Stimulated activated CD4-positive, alpha-beta T cell treated with anti-CD3 and anti-CD28 coated beads, Interleukin-2, amount 100 ng/mL, for 4 hours (primary cell): Measurements from ENCODE around the gene NFATC2.

Experiments
- DNase-seq: peaks from one replicate; pipeline ENCODE4 v3.0.0-alpha.2; 2020; ENCODE audit warnings: low read depth

NFATC2 gene

GRCh38 chr20:51536116-51537069 is 6.1 kb downstream of the NFATC2 start:
- DNase-seq: no peak

DNA sequence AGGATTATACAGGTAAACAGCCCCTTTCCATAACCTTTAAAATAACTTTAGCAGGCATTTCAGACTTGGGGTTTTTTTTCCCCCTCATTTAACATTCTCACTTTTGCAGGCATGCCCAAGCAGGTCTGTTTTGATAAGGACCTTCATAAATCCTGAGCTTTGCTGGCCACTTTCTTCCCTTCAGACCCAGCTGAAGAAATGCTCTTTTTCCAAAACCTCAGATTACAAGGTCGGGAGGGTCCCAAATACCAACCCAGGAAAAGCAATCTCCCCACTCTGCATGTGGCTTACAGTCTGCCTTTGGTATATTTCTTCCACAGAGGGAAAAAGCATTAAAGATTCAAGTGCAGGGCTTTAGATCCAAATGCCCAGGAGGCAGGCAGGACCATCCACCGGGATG is 6.8 kb downstream of the NFATC2 start:
- DNase-seq: no peak

DNA sequence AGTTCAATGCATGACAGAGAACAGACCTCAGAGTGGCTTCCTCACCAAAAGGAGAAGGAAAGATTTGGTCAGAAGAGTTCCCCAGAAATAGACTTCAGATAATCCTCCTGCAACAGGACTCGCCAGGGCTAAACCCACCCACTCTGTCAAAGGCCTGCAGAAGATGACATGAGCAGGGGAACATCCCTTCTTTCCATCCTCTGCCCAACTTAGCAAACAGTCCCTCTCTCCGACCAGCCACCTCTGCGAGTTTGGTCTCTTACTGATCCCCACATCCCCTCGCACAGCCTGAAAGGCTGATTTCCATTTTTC is 7.5 kb downstream of the NFATC2 start:
- DNase-seq: no peak

DNA sequence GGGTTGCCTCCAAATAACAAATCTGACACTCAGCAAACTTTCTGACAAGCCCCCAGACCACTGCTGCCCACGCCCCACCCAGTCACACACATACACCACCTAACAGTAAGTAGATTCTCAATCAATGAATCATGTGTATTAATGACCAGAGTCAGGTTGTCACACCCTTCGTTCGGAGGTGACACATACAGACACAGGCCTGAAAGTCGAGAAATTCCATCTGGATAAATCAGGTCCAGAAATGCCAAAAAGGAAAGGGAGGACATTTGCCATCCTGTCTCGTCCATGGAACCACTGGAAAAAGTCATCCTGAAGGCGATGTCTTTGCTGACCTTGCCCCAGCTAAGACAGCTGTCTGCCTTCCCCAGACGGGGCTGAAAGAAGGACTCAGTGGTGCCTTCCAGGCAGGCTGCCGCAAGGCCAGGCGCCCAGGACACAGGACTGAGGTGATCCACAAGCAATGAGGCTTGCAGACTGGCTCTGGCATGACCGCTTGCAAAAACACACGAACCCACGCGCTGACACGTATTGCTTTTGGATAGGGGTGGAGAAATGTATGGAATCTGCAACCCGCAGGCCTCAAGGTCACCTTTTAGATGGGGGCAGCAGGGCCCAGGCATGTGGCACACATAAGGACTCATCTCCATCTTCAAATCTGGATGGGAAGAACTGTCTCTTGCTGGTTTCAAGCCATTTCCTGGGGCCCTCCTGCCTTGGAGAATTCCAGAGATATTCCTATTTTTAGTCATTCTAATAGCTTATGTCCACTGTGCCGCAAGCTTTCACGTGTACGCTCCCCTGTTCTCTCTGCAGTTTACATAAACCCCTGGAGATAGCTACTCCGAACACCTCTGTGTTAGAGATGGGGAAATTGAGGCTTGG is 9.0 kb downstream of the NFATC2 start:
- DNase-seq: no peak

DNA sequence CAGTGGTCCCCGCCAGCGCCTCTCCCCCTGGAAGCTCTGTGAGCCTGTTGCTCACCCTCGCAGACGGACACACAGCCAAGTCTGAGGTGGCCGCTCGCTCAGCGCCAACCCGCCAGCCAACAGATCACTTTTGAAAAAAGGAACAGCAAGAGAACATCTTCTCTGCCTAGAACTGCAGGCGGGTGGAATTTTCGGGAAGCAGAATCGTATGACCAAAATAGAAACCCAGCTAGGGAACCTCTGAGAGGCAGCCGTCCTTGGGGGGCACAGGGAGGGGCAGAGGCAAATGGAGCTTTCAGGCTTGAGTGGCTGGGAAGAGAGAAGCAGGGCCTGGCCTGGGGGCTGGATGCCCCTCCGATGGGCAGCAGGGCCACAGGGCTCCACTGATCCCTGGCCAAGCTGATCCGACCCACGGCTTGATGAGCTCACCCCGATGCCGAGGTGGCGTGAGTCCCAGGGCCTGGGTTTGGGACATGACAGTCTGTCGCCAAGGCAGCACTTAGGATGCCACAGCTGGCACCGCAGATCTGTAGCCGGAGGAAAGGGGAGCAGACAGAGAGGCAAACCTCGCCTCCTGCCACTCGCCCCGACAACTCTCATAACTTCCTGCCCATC is 9.8 kb downstream of the NFATC2 start:
- DNase-seq: no peak

DNA sequence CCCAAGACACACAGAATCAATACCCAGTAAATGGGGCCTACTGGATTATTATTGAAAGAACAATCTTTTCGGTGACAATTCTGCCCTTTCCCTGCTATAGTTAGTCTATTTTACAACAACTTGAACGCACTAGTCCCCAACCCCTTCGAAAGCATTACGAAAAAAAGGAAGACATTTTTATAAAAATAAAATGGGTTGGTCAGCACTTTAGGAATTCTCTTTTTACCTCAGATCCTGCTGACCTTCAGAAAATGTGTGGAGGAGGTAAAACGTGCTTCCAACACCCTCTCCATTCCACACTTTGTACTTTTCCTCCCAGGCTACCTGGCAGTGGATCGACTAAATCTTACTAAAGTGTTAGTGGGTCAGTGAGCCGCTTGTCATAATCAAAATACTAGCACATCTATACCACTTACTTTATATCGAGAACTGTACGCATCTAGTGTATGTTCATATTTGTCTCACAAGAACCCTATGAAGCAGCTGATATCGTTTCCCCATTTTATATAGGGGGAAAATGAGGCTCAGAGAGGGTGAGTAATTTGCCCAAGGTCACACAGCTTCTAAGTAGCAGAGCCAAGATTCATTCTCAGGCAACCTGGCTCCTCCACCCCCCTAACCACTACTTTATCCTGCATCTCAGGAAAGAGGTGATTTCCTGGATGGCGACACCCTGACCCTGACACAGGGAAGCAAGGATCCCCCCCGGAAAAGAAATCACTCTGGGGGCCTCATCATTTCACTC is 10.6 kb downstream of the NFATC2 start:
- DNase-seq: no peak

DNA sequence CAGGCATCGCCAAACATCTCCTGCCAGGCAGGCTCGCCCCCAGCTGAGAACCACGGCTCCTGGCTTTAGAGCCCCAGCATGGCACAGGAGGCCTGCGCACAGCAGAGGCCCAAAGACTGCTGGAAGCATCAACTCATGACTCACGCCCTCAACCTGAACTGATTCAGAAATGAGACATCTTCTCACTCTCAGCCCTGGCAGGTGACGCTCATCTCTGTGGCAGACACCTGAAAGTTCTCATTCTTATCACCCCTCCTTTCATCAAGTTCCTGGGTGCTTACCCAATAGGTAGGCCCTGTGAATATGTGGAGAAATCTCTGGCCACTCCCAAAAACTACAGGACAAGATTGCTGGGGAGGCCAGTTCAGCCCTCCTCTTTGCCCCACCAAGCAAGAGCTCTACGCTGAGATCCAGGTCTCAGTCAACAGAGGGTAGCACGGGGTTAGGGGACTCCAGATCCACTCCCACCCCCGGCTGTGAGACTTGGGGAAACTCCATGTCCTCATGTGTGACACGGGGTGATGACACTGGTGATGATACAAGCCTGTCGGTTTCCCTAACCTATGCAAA is 11.3 kb downstream of the NFATC2 start:
- peak; percentile 73 for DNase-seq

DNA sequence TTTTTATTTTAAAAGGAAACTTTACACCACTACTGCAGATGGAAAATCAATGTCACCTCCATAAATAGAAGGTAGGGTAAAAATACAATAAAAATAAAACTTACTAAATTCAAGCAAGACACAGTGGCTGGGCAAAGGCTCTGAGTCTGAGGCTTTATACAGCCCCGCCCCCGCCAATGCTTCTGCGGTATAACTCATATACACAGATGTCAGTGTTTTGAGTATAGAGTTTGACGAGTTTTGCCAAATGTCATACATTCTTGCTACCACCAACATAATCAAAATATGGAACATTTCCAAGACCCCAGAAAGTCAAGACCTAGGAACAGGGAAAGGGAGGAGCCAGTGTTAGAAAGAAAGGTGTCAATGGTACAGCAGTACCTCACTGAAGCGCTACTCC is 12.8 kb downstream of the NFATC2 start:
- DNase-seq: peak; percentile 68

GRCh38 chr20:51529081-51529681 is 13.3 kb downstream of the NFATC2 start:
- DNase-seq: no peak

GRCh38 chr20:51528263-51529027 is 14.1 kb downstream of the NFATC2 start:
- peak; percentile 67 for DNase-seq

- no peak for DNase-seq
These were observed 15.8 kb downstream of the NFATC2 start for GRCh38 chr20:51526754-51527153.

GRCh38 chr20:51526106-51526470 is 16.4 kb downstream of the NFATC2 start:
- DNase-seq: no peak

DNA sequence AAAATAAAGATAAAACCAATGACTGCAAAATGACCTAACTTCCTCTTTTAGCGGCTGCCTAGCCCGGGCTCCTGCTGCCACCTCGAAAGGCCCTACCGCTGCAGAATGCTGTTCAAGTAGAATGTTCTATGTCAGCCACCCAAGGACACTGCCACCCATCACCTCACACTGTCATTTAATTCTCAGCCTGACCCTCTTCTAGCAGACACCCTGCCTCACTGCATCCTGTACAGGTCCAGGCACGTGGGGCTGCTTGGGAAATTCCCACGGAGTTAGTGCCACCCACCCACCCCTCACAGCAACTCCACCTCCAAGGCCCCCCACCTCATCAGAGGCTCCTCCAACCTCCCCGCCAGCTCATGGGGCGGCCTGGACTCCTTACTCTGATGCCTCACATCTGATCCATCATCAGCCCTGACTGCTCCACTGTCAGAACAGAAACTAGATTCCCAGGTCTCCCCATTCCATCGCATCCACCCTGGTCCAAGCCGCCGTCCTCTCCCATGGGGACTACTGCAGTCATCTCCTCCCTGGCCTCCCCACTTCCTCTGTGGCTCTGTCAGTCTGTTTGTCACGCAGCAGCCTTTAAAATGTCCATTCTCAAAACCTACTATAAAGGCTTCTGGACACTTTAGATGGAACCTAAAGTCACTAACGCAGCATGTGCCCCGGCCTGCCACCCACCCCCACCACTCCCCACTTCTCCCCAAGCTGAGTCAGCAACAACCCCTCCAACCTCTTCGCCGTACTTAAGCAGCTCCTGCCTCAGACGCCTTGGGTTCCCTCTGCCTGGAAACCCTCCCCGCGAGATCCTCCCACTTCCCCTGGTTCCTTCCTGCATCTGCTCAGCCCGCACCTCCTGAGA is 17.0 kb downstream of the NFATC2 start:
- DNase-seq: peak; percentile 63

DNA sequence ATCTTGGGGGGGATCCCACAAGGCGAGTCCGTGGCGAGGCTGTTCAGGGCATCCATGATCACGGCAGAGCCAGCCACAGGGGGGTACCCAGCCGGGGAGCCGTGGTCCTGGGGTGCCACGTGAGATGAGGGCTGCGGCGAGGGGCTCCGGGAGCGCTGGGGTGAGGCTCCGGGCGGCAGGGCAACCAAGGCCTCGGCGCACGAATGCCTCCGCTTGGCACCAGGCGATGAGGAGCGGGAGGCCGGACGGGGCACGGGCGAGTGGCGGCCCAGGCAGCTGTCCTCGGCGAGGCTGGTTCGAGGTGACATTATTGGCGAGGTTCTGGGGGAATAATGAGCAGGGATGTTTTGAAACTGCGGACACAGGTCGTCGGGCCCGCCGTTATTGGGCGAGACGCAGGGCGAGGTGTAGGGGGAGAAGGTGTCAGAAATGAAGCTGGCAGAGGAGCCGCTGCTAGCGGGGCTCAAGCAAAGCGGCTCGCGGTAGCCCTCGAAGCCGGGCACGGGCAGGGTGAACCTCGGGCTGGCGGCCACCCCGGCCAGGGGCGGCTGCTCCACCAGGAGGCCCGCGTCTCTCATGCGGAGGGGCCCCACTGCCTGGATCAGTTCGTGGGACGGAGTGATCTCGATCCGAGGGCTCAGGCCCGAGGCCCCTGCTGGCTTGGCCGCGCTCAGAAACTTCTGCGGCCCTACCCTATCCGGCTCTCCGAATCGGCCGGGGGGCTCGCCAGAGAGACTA is 19.1 kb downstream of the NFATC2 start:
- no peak for DNase-seq

GRCh38 chr20:51522207-51522606 is 20.3 kb downstream of the NFATC2 start:
- DNase-seq: no peak

GRCh38 chr20:51517839-51518238 is 24.7 kb downstream of the NFATC2 start:
- DNase-seq: no peak

GRCh38 chr20:51516855-51517254 is 25.7 kb downstream of the NFATC2 start:
- no peak for DNase-seq

- no peak for DNase-seq
These were observed 27.7 kb downstream of the NFATC2 start for GRCh38 chr20:51514836-51515235.

- DNase-seq: no peak
These were observed 28.3 kb downstream of the NFATC2 start for GRCh38 chr20:51514249-51514648.
